ENCODE results near the gene CHD2. TPM values are rescaled to one million over a fixed set of nuclear protein-coding genes. Genes with fewer than 3 reads are reported as not detected.
A peak's percentile ranks its signal among the peaks of the same experiment; 100 is the strongest.

The CHD2 gene
- total and polyA plus RNA-seq, 4 donors, result 38.0 to 144 (median 81.5) TPM

DNA sequence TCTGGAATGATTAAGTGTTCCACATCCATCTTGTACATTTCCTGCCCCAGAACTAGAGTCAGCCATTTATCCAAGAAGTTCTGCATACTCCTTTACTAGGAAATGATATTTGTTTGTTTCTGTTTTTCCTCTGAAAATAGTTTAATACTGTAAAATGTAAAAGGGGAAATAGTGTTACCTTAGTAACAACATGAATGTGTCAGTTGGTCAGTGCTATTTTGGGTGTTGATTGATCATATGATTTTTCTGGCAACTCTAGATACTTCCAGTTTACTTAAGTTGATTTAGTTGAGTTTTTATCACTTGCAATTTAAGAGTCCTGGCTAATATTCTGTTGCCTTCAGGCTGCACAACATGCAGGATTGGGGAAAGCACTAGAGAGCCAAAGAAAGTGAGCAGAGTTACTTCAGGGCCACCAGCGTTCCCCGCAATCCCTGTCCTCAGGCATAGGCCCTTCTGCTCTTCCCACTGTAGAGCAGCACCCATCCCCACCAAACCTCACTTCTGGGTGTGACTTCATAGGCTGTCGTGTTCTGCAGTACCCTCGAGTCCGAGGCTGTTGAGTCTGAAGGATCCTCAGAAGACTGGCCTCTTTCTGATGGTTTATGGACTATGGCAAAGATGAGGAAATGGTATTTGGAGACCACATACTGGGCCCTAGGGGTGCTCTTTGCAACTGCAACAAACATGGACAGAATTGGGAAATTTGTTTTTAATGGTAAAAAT lies 69.0 kb downstream of the CHD2 start:
- peak overlapping the region in 1 of 2 donors; percentile 88 for H3K27ac ChIP-seq (ENCODE audit: low read depth in 1 of 2, low read length in 2 of 2)

DNA sequence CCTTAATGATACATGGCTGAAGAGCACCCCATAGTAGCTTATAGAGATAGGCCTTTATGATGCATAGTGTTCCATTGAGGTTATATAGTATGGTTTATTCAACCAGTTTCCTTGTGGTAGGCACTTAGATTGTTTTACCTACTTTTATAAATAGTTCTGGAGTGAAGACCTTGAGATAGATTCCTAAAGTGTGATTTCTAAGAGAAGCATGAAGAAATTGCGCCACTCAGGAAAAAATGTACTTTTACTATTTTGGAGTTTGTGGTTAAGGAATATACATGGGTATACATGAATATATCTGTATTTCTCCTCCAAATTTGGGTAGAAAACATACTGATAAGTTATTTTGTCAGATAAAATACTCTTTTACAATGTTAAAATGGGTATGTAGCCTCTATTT lies 70.5 kb downstream of the CHD2 start:
- intact Hi-C loops (cut with DNase I), result loop anchor here in 1 of 2 donors (5.0 kb wide), 1 partner anchor 42 kb away; no protein-coding TSS in a partner anchor
- no peaks in the 10 kb centered on the region for H3K27me3 ChIP-seq (ENCODE audit: control insufficient read depth in 1 of 2, insufficient read depth in 2 of 2, low read length in 1 of 2)
- no peak overlapping the region for H3K27ac ChIP-seq (ENCODE audit: low read depth in 1 of 2, low read length in 2 of 2)

More for the DNA sequence above, 69.0 kb downstream of the CHD2 start:
- Histone ChIP-seq H3K36me3 (ENCODE audit: control insufficient read depth in 1 of 2, insufficient read depth in 2 of 2, low read length in 1 of 2) (peaks cover 0 to 6% of the 10 kb centered on the region in 2 donors), H3K27me3 (ENCODE audit: control insufficient read depth in 1 of 2, insufficient read depth in 2 of 2, low read length in 1 of 2) (no peaks in the 10 kb centered on the region), H3K4me1 (ENCODE audit: control insufficient read depth in 1 of 2, insufficient read depth in 2 of 2, low read length in 2 of 2) (peaks cover 0 to 3% of the 10 kb centered on the region in 2 donors), H3K4me3 (ENCODE audit: low read length in 2 of 2) (no peak overlapping the region), H3K9me3 (ENCODE audit: control insufficient read depth, low read length) (no peaks in the 10 kb centered on the region)
- ATAC-seq (ENCODE audit: low FRiP score) (peak; percentile 66), DNase-seq (no peak)
- intact Hi-C loops (cut with DNase I), result no loop called here
- WGBS, 2 donors, result 45 to 61% methylated on average over 5 of the region's 5 CpGs

DNA sequence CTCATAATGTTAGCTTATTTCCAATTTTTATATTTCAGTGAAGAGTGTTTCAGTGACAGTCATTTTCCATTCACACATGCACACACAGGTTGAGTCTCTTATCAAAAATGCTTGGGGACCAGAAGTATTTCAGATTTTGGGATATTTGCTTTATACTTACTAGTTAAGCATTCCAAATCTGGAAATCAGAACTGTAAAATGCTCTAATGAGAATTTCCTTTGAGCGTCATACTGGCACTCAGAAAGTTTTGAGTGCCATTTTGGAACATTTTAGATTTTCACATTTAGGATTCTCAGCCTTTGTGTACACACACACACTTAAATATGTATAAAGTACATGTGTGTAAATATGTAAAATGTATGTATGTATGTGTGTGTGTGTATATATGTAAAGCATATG lies 71.0 kb downstream of the CHD2 start:
- H3K27me3 ChIP-seq (ENCODE audit: control insufficient read depth in 1 of 2, insufficient read depth in 2 of 2, low read length in 1 of 2), result no peaks in the 10 kb centered on the region
- intact Hi-C loops (cut with DNase I), result loop anchor here in 1 of 2 donors (5.0 kb wide), 1 partner anchor 41 kb away; no protein-coding TSS in a partner anchor
- ATAC-seq (ENCODE audit: low FRiP score) (no peak), DNase-seq (no peak)
- H3K27ac ChIP-seq (ENCODE audit: low read depth in 1 of 2, low read length in 2 of 2), result no peak overlapping the region
- H3K4me1 ChIP-seq (ENCODE audit: control insufficient read depth in 1 of 2, insufficient read depth in 2 of 2, low read length in 2 of 2), result peaks cover 0 to 3% of the 10 kb centered on the region in 2 donors
- peaks cover 6 to 10% of the 10 kb centered on the region in 2 donors for H3K36me3 ChIP-seq (ENCODE audit: control insufficient read depth in 1 of 2, insufficient read depth in 2 of 2, low read length in 1 of 2)
- H3K9me3 ChIP-seq (ENCODE audit: control insufficient read depth, low read length), result no peaks in the 10 kb centered on the region
- 95 to 96% methylated on average over 1 of the region's 1 CpG for WGBS, 2 donors
- H3K4me3 ChIP-seq (ENCODE audit: low read length in 2 of 2), result no peak overlapping the region

More for the DNA sequence above, 70.5 kb downstream of the CHD2 start:
- WGBS, 2 donors, result 95 to 100% methylated on average over 1 of the region's 1 CpG
- Histone ChIP-seq H3K4me1 (ENCODE audit: control insufficient read depth in 1 of 2, insufficient read depth in 2 of 2, low read length in 2 of 2) (peaks cover 0 to 3% of the 10 kb centered on the region in 2 donors), H3K36me3 (ENCODE audit: control insufficient read depth in 1 of 2, insufficient read depth in 2 of 2, low read length in 1 of 2) (peaks cover 6 to 10% of the 10 kb centered on the region in 2 donors), H3K9me3 (ENCODE audit: control insufficient read depth, low read length) (no peaks in the 10 kb centered on the region), H3K4me3 (ENCODE audit: low read length in 2 of 2) (no peak overlapping the region)
- DNase-seq (no peak), ATAC-seq (ENCODE audit: low FRiP score) (no peak)

DNA sequence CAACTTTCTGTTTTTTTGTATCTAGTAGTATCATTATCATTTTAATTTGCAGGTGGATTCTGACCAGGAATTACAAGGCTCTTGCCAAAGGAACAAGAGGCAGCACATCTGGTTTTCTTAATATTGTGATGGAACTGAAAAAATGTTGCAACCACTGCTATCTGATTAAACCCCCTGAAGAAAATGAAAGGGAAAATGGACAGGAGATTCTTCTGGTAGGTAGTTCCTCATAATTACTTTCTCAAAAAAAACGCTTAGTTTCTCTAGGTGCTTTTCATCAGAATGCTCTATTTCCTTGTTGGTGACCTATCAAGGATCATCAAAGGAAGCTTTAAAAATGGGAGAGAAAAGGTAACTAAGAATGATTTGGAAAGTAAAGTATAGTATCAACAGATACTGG lies 71.6 kb downstream of the CHD2 start:
- peaks cover 6 to 10% of the 10 kb centered on the region in 2 donors for H3K36me3 ChIP-seq (ENCODE audit: control insufficient read depth in 1 of 2, insufficient read depth in 2 of 2, low read length in 1 of 2)
- intact Hi-C loops (cut with DNase I), result loop anchor here in 1 of 2 donors (5.0 kb wide), 1 partner anchor 41 kb away; no protein-coding TSS in a partner anchor
- 86 to 93% methylated on average over 1 of the region's 1 CpG for WGBS, 2 donors

DNA sequence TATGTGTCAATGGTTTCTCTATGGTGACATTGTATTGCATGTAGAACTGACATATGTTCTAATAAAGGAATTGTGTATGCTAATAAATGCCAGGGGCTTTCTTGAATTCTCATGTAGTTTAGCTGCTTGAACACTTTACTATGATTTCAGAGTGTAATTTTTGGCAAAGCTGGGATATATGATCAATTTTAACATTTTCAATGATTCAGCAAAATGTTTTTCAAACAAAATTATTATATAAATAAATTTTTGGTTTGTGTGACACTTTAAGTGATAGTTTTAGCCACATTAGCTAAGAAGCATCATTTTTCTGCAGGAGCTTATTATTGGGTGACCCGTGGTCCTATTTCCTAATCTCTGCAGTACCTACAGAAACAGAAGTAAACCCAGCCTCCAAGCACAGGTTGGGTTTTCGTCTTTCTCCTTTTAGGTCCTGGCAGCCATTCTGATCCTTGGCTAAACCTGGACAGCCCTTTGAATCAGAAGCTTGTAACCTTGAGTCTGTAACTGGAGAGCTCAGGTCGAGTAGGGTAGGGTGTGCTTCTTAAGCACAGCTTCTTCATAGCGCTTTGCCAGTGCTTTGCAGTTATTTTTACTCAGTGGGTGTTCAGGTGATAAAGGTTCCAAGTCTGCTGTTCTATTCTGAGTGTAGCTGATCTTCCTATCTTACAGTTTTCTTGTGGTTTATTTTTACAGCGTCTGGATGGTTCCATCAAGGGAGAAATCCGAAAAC lies 74.2 kb downstream of the CHD2 start:
- peaks cover 4 to 13% of the 10 kb centered on the region in 2 donors for H3K36me3 ChIP-seq (ENCODE audit: control insufficient read depth in 1 of 2, insufficient read depth in 2 of 2, low read length in 1 of 2)
- no peak for ATAC-seq (ENCODE audit: low FRiP score)
- no peak overlapping the region for H3K4me3 ChIP-seq (ENCODE audit: low read length in 2 of 2)

More for the DNA sequence above, 71.6 kb downstream of the CHD2 start:
- Histone ChIP-seq H3K4me3 (ENCODE audit: low read length in 2 of 2) (no peak overlapping the region), H3K4me1 (ENCODE audit: control insufficient read depth in 1 of 2, insufficient read depth in 2 of 2, low read length in 2 of 2) (peaks cover 0 to 3% of the 10 kb centered on the region in 2 donors), H3K9me3 (ENCODE audit: control insufficient read depth, low read length) (no peaks in the 10 kb centered on the region), H3K27ac (ENCODE audit: low read depth in 1 of 2, low read length in 2 of 2) (no peak overlapping the region), H3K27me3 (ENCODE audit: control insufficient read depth in 1 of 2, insufficient read depth in 2 of 2, low read length in 1 of 2) (no peaks in the 10 kb centered on the region)
- DNase-seq (no peak), ATAC-seq (ENCODE audit: low FRiP score) (no peak)

DNA sequence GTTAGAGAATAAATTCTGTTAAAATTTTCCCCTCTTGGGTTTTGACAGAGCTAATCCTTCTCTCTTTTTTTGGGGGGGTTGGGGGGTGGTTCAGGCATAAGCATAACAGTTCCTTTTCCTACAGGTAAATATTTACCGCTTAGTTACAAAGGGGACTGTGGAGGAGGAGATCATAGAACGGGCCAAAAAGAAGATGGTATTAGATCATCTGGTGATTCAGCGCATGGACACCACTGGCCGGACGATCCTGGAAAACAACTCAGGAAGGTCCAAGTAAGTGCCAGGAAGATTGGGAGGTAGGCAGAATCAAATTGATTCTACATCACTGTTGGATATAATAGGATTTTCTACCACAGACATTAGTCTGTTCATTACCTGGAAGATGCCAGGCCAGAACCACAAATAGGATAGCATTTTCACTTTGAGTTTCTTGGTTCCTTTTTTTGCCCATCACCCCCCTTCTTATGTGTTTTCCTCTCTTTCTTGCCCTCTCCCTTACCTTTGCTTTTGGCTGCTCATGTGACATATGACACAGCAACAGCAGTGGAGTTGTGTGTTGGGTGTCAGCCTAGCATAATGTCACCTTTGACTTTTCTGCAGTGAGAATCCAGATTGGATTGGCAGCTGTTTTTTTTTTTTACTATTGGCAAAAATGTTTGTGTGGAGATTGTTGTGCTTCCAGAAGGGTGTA lies 79.0 kb downstream of the CHD2 start:
- Histone ChIP-seq H3K36me3 (ENCODE audit: control insufficient read depth in 1 of 2, insufficient read depth in 2 of 2, low read length in 1 of 2) (peaks cover 1 to 35% of the 10 kb centered on the region in 2 donors), H3K4me3 (ENCODE audit: low read length in 2 of 2) (no peak overlapping the region), H3K4me1 (ENCODE audit: control insufficient read depth in 1 of 2, insufficient read depth in 2 of 2, low read length in 2 of 2) (no peaks in the 10 kb centered on the region), H3K9me3 (ENCODE audit: control insufficient read depth, low read length) (no peaks in the 10 kb centered on the region), H3K27ac (ENCODE audit: low read depth in 1 of 2, low read length in 2 of 2) (no peak overlapping the region), H3K27me3 (ENCODE audit: control insufficient read depth in 1 of 2, insufficient read depth in 2 of 2, low read length in 1 of 2) (no peaks in the 10 kb centered on the region)
- DNase-seq (no peak), ATAC-seq (ENCODE audit: low FRiP score) (no peak)
- WGBS, 2 donors, result 91 to 94% methylated on average over 5 of the region's 5 CpGs
- intact Hi-C loops (cut with DNase I), result no loop called here

More for the DNA sequence above, 74.2 kb downstream of the CHD2 start:
- Histone ChIP-seq H3K27me3 (ENCODE audit: control insufficient read depth in 1 of 2, insufficient read depth in 2 of 2, low read length in 1 of 2) (no peaks in the 10 kb centered on the region), H3K9me3 (ENCODE audit: control insufficient read depth, low read length) (no peaks in the 10 kb centered on the region), H3K4me1 (ENCODE audit: control insufficient read depth in 1 of 2, insufficient read depth in 2 of 2, low read length in 2 of 2) (peaks cover 0 to under 1% of the 10 kb centered on the region in 2 donors), H3K27ac (ENCODE audit: low read depth in 1 of 2, low read length in 2 of 2) (no peak overlapping the region)
- no peak for DNase-seq
- intact Hi-C loops (cut with DNase I), result loop anchor here in 1 of 2 donors (5.0 kb wide), 1 partner anchor 38 kb away; no protein-coding TSS in a partner anchor
- 83 to 89% methylated on average over 6 of the region's 6 CpGs for WGBS, 2 donors

DNA sequence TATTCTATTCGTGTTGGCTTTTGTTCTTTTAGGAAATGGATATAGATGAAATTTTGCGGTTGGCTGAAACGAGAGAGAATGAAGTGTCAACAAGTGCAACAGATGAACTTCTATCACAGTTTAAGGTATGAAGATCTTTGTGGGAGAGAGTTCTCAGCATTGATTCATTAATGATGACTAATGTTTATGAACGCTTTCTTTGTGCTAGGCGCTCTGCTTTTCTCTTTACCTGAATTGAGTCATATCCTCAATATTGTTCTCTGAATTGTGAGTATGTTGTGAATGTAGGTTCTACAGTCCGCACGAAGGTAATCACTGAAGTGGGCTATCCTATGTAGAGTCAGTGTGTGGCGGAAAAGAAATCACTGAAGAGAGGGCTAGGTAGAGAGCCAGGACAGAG lies 81.2 kb downstream of the CHD2 start:
- H3K36me3 ChIP-seq (ENCODE audit: control insufficient read depth in 1 of 2, insufficient read depth in 2 of 2, low read length in 1 of 2), result peaks cover 1 to 25% of the 10 kb centered on the region in 2 donors
- no peaks in the 10 kb centered on the region for H3K27me3 ChIP-seq (ENCODE audit: control insufficient read depth in 1 of 2, insufficient read depth in 2 of 2, low read length in 1 of 2)
- no peaks in the 10 kb centered on the region for H3K4me1 ChIP-seq (ENCODE audit: control insufficient read depth in 1 of 2, insufficient read depth in 2 of 2, low read length in 2 of 2)
- 86 to 97% methylated on average over 8 of the region's 8 CpGs for WGBS, 2 donors
- H3K27ac ChIP-seq (ENCODE audit: low read depth in 1 of 2, low read length in 2 of 2), result no peak overlapping the region
- H3K9me3 ChIP-seq (ENCODE audit: control insufficient read depth, low read length), result no peaks in the 10 kb centered on the region
- no peak for DNase-seq
- intact Hi-C loops (cut with DNase I), result no loop called here
- H3K4me3 ChIP-seq (ENCODE audit: low read length in 2 of 2), result no peak overlapping the region
- no peak for ATAC-seq (ENCODE audit: low FRiP score)

DNA sequence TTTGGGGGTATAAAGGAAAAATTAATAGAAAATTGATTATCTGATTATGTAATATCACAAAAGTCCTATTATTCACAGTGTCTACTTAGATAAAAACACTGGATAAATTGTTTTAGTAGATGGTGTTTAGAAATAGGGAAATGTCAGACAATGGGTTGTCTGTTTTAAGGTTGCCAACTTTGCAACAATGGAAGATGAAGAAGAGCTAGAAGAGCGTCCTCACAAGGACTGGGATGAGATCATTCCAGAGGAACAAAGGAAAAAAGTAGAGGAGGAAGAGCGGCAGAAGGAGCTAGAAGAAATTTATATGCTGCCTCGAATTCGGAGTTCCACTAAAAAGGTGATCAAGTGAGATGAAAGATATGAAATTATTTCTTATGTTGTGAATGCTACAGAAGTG lies 84.0 kb downstream of the CHD2 start:
- intact Hi-C loops (cut with DNase I), result no loop called here
- H3K27ac ChIP-seq (ENCODE audit: low read depth in 1 of 2, low read length in 2 of 2), result no peak overlapping the region
- DNase-seq, result no peak

More for the DNA sequence above, 84.0 kb downstream of the CHD2 start:
- H3K4me3 ChIP-seq (ENCODE audit: low read length in 2 of 2), result no peak overlapping the region
- no peaks in the 10 kb centered on the region for H3K4me1 ChIP-seq (ENCODE audit: control insufficient read depth in 1 of 2, insufficient read depth in 2 of 2, low read length in 2 of 2)
- no peaks in the 10 kb centered on the region for H3K27me3 ChIP-seq (ENCODE audit: control insufficient read depth in 1 of 2, insufficient read depth in 2 of 2, low read length in 1 of 2)
- H3K36me3 ChIP-seq (ENCODE audit: control insufficient read depth in 1 of 2, insufficient read depth in 2 of 2, low read length in 1 of 2), result peaks cover 1 to 22% of the 10 kb centered on the region in 2 donors
- no peak for ATAC-seq (ENCODE audit: low FRiP score)
- 90 to 91% methylated on average over 4 of the region's 4 CpGs for WGBS, 2 donors
- no peaks in the 10 kb centered on the region for H3K9me3 ChIP-seq (ENCODE audit: control insufficient read depth, low read length)
